BLaER1 treated with 17β-estradiol and CSF1 and Interleukin-3, amounts not matched to agents 10 nM and 100 nM (cell line): ENCODE results near the gene IL31RA.

Experiments used
- H3K27ac ChIP-seq, 11 experiments: shearing (Covaris generic); formaldehyde crosslinking; 2 replicates each; pipeline ENCODE4 v1.8.1; 2022
- H3K27me3 ChIP-seq, 11 experiments: shearing (Covaris generic); formaldehyde crosslinking; 2 replicates each; pipeline ENCODE4 v1.8.1; 2022
- H3K36me3 ChIP-seq, 11 experiments: shearing (Covaris generic); formaldehyde crosslinking; 2 replicates each; pipeline ENCODE4 v1.8.1; 2022
- H3K4me1 ChIP-seq, 10 experiments: shearing (Covaris generic); formaldehyde crosslinking; 2 replicates each; pipeline ENCODE4 v1.8.1; 2022
- H3K4me2 ChIP-seq, 11 experiments: shearing (Covaris generic); formaldehyde crosslinking; 2 replicates each; pipeline ENCODE4 v1.8.1; 2022
- H3K4me3 ChIP-seq, 10 experiments: shearing (Covaris generic); formaldehyde crosslinking; 2 replicates each; pipeline ENCODE4 v1.8.1; 2022
- H3K9ac ChIP-seq, 11 experiments: shearing (Covaris generic); formaldehyde crosslinking; 2 replicates each; pipeline ENCODE4 v1.8.1; 2022
- H3K9me3 ChIP-seq, 11 experiments: shearing (Covaris generic); formaldehyde crosslinking; replicated peaks in 1 of 11; 2 replicates each; pipeline ENCODE4 v1.8.1; 2022
- H4K20me1 ChIP-seq, 11 experiments: shearing (Covaris generic); formaldehyde crosslinking; 2 replicates each; pipeline ENCODE4 v1.8.1; 2022
- Cebpa-rat ChIP-seq, 11 experiments: shearing (Covaris generic); IDR thresholded peaks; 2 replicates each; pipeline ENCODE4 v1.8.1; 2022

The IL31RA gene

GRCh38 chr5:55902696-55903095 lies 51.5 kb downstream of the IL31RA start:
- peak overlapping the region; percentile 37 to 87 (median 71) for H3K4me2 ChIP-seq
- peak overlapping the region in 1 of 11 experiments; percentile 12; a peak in 1 of 22 replicates for H3K9ac ChIP-seq

DNA sequence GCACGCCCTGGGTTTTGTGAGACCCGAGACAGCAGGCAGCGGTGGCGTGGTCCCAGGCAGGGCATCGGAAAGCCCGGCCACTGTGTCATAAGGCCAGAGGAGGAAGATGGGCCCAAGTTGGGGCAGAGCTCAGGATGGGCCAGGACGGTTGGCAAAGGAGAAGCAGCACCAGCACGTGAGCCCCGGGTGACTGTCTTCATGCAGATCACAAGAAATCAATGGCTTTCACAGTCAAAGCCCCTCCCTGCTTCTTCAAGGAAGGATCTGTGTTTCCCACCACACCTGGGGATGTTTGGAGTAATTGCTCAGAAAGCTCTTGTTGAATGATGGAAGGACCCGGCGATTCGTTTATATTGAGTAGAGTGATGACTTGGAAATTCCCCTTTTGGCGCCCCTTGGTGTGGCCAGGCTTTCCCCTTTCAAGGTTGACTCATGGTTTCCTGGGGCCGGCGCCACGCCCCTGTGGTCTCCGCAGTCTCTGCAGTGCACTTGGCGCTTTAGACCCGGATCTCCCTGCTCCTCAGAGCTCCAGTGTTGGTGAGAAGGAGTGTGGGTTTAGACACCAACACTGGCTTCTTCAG lies 52.1 kb downstream of the IL31RA start:
- Histone ChIP-seq H3K4me3 (peak overlapping the region in 1 of 10 experiments; percentile 28; a peak in 1 of 20 replicates), H3K4me1 (peaks cover 12 to 28% (median 17%) of the 10 kb centered on the region in 10 experiments), H3K4me2 (peak overlapping the region; percentile 37 to 87 (median 71)), H3K36me3 (no peaks in the 10 kb centered on the region), H3K27ac (peak overlapping the region in 4 of 11 experiments; percentile 35 to 70 (median 57); a peak in 7 of 22 replicates), H3K9ac (peak overlapping the region in 3 of 11 experiments; percentile 8 to 29 (median 12); a peak in 2 of 22 replicates), H4K20me1 (no peaks in the 10 kb centered on the region), H3K9me3 (no peaks in the 10 kb centered on the region), H3K27me3 (no peaks in the 10 kb centered on the region)
- TF ChIP-seq Cebpa-rat (IDR thresholded peaks at IDR 0.05) = no peak

More at GRCh38 chr5:55902696-55903095, 51.5 kb downstream of the IL31RA start:
- H3K27me3 ChIP-seq = no peaks in the 10 kb centered on the region
- no peaks in the 10 kb centered on the region for H3K9me3 ChIP-seq
- no peaks in the 10 kb centered on the region for H3K36me3 ChIP-seq
- H3K4me3 ChIP-seq = no peak overlapping the region
- peak overlapping the region in 4 of 11 experiments; percentile 35 to 70 (median 55); a peak in 6 of 22 replicates for H3K27ac ChIP-seq
- H3K4me1 ChIP-seq = peaks cover 12 to 31% (median 18%) of the 10 kb centered on the region in 10 experiments
- H4K20me1 ChIP-seq = no peaks in the 10 kb centered on the region
- TF ChIP-seq Cebpa-rat (IDR thresholded peaks at IDR 0.05) = no peak

- H3K9ac ChIP-seq = peak overlapping the region in 2 of 11 experiments; percentile 8 to 29; a peak in 2 of 22 replicates
- H3K36me3 ChIP-seq = no peaks in the 10 kb centered on the region
- no peak overlapping the region for H3K4me3 ChIP-seq
- H4K20me1 ChIP-seq = no peaks in the 10 kb centered on the region
- no peaks in the 10 kb centered on the region for H3K9me3 ChIP-seq
- H3K4me1 ChIP-seq = peaks cover 12 to 28% (median 17%) of the 10 kb centered on the region in 10 experiments
- no peak for TF ChIP-seq Cebpa-rat (IDR thresholded peaks at IDR 0.05)
- H3K27ac ChIP-seq = peak overlapping the region in 3 of 11 experiments; percentile 52 to 70 (median 62); a peak in 5 of 22 replicates
- peak overlapping the region in 6 of 11 experiments; percentile 37 to 87 (median 84); a peak in 11 of 22 replicates for H3K4me2 ChIP-seq
- no peaks in the 10 kb centered on the region for H3K27me3 ChIP-seq
Observed at GRCh38 chr5:55904152-55904551, 53.0 kb downstream of the IL31RA start.

GRCh38 chr5:55905251-55905650 lies 54.1 kb downstream of the IL31RA start:
- no peaks in the 10 kb centered on the region for H3K36me3 ChIP-seq
- H3K9ac ChIP-seq = no peak overlapping the region
- no peak overlapping the region for H3K4me3 ChIP-seq
- no peaks in the 10 kb centered on the region for H4K20me1 ChIP-seq
- no peak overlapping the region for H3K4me2 ChIP-seq
- no peak overlapping the region for H3K27ac ChIP-seq
- H3K4me1 ChIP-seq = peaks cover 12 to 28% (median 17%) of the 10 kb centered on the region in 10 experiments
- TF ChIP-seq Cebpa-rat (IDR thresholded peaks at IDR 0.05) = no peak
- H3K9me3 ChIP-seq = no peaks in the 10 kb centered on the region
- H3K27me3 ChIP-seq = no peaks in the 10 kb centered on the region

GRCh38 chr5:55907927-55908326 lies 56.8 kb downstream of the IL31RA start:
- no peaks in the 10 kb centered on the region for H3K9me3 ChIP-seq
- H3K27ac ChIP-seq = no peak overlapping the region
- no peak for TF ChIP-seq Cebpa-rat (IDR thresholded peaks at IDR 0.05)
- H3K4me1 ChIP-seq = peaks cover 9 to 20% (median 15%) of the 10 kb centered on the region in 10 experiments
- no peaks in the 10 kb centered on the region for H4K20me1 ChIP-seq
- no peak overlapping the region for H3K4me3 ChIP-seq
- H3K4me2 ChIP-seq = no peak overlapping the region
- no peak overlapping the region for H3K9ac ChIP-seq
- H3K27me3 ChIP-seq = no peaks in the 10 kb centered on the region
- H3K36me3 ChIP-seq = no peaks in the 10 kb centered on the region

DNA sequence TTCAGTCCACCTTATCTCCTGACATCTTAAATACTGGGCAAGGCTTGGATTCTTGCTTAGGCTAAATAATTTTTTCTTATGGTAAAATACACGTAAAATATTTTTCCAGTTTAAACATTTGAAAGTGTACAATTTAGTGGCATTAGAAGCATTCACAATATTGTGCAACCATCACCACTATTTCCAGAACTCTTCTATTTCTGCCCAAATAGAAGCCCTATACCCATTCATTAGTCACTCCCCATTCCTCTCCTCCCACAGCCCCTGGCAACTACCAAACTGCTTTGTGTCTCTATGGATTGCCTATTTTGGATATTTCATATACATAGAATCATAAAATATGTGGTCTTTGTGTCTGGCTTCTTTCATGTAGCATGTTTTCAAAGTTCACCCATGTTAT lies 57.6 kb downstream of the IL31RA start:
- no peak overlapping the region for H3K4me3 ChIP-seq
- H3K27me3 ChIP-seq = no peaks in the 10 kb centered on the region
- H3K9me3 ChIP-seq = no peaks in the 10 kb centered on the region
- H3K4me1 ChIP-seq = peaks cover under 1 to 11% (median 6%) of the 10 kb centered on the region in 10 experiments; a peak in 15 of 20 replicates
- H4K20me1 ChIP-seq = no peaks in the 10 kb centered on the region
- H3K4me2 ChIP-seq = no peak overlapping the region
- H3K9ac ChIP-seq = no peak overlapping the region
- no peaks in the 10 kb centered on the region for H3K36me3 ChIP-seq
- TF ChIP-seq Cebpa-rat (IDR thresholded peaks at IDR 0.05) = peak in 1 of 11 experiments; percentile 32; a peak in 1 of 22 replicates
- H3K27ac ChIP-seq = no peak overlapping the region

GRCh38 chr5:55911784-55912653 lies 60.9 kb downstream of the IL31RA start:
- Histone ChIP-seq H3K9me3 (no peaks in the 10 kb centered on the region), H3K4me2 (no peak overlapping the region), H3K4me1 (no peaks in the 10 kb centered on the region), H3K4me3 (no peak overlapping the region), H3K27ac (no peak overlapping the region), H3K36me3 (no peaks in the 10 kb centered on the region), H3K27me3 (no peaks in the 10 kb centered on the region), H4K20me1 (no peaks in the 10 kb centered on the region), H3K9ac (no peak overlapping the region)
- TF ChIP-seq Cebpa-rat (IDR thresholded peaks at IDR 0.05) = no peak

GRCh38 chr5:55913466-55914413 lies 62.6 kb downstream of the IL31RA start:
- H3K4me3 ChIP-seq = no peak overlapping the region
- H3K27me3 ChIP-seq = no peaks in the 10 kb centered on the region
- no peaks in the 10 kb centered on the region for H3K36me3 ChIP-seq
- H3K4me1 ChIP-seq = peaks cover 0 to 15% (median 0%) of the 10 kb centered on the region in 10 experiments; a peak in 6 of 20 replicates
- no peak overlapping the region for H3K9ac ChIP-seq
- H4K20me1 ChIP-seq = no peaks in the 10 kb centered on the region
- H3K9me3 ChIP-seq = no peaks in the 10 kb centered on the region
- H3K4me2 ChIP-seq = no peak overlapping the region
- no peak overlapping the region for H3K27ac ChIP-seq
- TF ChIP-seq Cebpa-rat (IDR thresholded peaks at IDR 0.05) = no peak
